EL (cell line): Measurements from ENCODE around the gene MMP21.
A peak's percentile ranks its signal among the peaks of the same experiment; 100 is the strongest.

Source experiments
- DNase-seq: peaks from one replicate; pipeline ENCODE4 v3.0.0-alpha.2; 2016

Gene MMP21, protein sequence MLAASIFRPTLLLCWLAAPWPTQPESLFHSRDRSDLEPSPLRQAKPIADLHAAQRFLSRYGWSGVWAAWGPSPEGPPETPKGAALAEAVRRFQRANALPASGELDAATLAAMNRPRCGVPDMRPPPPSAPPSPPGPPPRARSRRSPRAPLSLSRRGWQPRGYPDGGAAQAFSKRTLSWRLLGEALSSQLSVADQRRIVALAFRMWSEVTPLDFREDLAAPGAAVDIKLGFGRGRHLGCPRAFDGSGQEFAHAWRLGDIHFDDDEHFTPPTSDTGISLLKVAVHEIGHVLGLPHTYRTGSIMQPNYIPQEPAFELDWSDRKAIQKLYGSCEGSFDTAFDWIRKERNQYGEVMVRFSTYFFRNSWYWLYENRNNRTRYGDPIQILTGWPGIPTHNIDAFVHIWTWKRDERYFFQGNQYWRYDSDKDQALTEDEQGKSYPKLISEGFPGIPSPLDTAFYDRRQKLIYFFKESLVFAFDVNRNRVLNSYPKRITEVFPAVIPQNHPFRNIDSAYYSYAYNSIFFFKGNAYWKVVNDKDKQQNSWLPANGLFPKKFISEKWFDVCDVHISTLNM

GRCh38 chr10:125775491-125776106, at the start of gene MMP21:
Gene MMP21 (minus strand): TSS chr10:125775821. CDS start chr10:125775821, 0 bp downstream.
- DNase-seq: no peak

- peak; percentile 72 for DNase-seq
Measured at GRCh38 chr10:125824736-125825135, 49.1 kb upstream of the MMP21 start.

DNA sequence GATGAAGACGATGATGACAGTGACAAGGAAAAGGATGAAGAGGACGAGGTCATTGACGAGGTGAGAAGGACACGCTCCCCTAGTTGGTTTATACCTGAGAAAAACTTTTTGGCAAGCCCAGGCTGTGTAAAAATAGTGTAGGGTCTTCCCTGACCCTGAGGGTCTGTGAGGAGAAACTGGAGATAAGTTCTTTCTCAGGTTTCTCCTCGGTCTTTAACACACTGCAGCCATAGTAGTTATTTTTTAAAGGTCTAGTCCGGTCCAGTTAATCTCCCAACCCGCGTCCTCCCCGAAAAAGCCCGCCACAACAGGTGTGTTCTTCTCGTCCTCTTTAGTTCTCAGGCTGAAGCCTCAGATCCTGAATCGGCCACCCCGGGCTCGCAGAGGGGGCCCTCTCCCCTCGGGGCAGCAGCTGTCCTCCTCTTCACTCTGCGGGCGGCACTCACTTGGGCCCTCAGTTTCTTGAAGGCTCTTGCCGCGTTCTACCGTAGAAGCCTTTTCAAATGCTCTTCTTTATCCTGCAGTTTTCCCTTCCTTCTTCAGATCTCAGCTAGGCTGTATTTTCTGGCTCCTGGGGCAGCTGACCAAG, 48.1 kb upstream of the MMP21 start:
- DNase-seq: peak; percentile 13

GRCh38 chr10:125822878-125823662, 47.4 kb upstream of the MMP21 start, which contains the start of the genes BCCIP and UROS:
Gene BCCIP (plus strand): TSS chr10:125823546. CDS start chr10:125823558, 12 bp downstream.
Gene UROS (minus strand): TSS chr10:125823258. CDS start chr10:125816499, 6,759 bp downstream.
- peak; percentile 89 for DNase-seq

- no peak for DNase-seq
Measured at GRCh38 chr10:125820701-125821100, 45.1 kb upstream of the MMP21 start.

DNA sequence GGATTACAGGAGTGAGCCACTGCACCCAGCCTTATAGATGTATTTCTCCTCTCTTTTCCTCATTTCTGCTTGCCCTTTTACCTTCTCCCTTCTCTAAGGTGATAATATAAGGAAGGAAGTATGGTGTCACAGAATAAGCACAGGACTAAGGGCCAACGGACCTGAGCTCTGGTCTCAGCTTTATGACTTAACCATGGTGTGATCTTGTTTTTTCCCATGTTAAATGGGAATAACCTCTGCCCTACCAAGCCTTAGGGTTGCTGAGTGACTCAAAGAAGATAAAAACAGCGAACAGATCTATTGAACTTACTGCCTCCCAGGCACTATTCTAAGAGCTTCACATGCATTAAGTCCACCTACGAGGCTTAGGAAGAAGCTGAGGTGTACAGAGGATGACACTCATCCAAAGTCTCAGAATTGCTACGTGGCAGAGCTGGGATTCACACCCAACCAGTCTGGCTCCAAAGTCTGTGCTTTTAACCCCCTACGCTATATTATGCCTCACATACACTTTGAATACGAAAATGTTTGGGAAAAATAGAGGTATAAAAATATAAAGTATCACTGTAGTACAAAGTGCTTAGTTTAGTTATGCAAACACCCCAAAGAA, 41.8 kb upstream of the MMP21 start:
- no peak for DNase-seq

DNA sequence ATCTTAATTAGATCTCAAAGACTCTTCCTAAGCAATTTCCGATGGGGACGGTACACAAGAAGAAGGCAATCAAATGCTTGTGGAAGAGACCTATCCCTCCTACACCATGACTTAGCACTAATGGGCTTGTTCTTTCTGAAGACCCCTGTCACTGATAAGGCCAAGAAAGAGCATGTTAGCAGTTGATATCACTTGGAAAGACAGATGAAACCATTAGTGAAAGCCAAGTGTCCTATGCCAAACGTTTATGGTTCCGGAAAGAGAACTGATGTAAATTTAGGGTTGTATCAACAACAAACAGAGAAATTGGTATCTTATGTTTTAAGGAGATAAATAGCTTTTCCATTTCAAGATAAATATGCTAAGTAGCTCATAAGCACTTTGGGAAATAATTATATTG, 40.9 kb upstream of the MMP21 start:
- no peak for DNase-seq

DNA sequence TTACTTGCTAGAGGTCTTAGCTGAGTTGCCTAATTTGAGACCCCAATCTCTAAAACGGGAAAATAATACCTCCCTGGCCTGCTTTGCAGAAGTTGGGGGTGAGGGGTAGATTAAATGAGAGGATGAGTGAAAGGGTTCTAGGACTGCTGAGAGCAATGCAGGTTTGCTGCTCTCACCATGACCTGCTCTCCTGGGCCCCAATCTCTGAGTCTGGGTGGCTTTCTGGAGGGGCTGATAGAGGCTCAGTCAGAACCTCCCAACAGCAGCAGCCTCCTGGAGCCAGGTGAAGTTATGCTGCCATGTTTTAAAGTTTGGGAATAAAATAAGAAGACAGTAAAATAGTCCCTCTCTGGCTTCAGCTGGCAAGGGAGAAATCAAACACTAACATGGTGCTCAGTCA, 40.1 kb upstream of the MMP21 start:
- DNase-seq: no peak

DNA sequence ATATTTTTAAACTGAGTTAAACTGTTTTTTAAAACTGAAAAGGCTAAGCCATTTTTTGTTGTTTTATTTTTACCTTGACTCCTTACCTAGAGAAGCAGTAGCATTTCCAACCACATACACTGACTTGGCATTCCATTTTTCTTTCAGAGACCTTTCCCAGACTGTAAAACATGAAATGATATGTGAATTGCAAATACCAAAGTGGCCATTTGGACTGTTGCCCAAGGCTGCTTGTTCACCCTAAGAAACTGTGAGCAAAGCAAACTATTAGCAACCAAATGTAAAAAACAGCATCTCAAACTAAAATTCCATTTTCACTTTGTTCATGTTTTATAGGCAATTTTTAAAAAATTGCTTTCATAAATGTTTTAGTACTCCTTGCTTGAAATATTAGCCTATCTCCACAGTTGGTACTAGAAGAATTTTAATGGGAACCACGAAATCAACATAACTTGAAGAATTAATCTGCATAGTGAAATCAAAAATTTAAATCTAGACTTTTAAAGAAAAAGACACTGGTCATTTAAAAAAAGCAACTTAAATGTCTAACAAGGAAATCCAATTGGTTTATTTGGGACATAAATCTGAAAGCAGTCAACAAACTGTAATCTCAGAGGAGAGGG, 36.6 kb upstream of the MMP21 start:
- peak; percentile 40 for DNase-seq

DNA sequence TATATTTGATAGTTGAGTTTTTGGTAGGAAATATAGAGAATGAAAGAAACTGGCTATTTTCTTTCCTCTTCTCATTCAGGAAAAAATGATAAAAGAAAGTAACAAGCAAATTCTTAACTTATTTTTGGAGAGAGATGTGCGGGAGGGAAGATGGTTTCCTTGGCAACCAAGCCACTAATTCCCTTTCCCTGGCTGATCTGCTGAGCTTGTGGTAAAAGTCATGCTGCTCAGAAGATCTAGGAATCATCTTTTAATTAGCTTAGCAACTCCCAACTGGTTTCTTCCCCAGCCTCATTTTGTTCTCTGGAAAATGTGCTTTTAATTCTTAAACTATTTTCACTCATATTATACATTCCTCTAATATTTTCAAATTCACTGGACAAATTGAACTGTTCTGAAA, 35.6 kb upstream of the MMP21 start:
- no peak for DNase-seq

- no peak for DNase-seq
Measured at GRCh38 chr10:125808047-125808446, 32.4 kb upstream of the MMP21 start.

DNA sequence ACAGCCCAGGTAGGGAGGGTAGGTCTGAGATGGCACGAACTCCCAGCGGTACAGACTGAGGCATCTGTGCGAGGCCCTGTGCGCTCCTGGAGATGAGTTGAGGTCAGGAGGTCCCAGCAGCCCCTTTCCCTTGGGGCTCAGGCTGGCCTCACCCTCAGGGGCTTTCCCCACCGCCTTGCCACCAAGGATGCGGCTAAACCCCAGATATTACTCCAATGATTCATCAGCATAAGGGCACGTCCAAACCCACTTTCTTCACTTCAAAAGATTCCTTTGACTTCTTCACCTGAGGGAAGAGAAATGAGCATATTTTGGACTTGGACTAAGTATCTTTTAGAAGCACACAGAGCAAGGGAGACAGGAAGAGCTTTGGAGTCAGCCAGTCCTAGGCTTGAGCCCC, 27.1 kb upstream of the MMP21 start:
- peak; percentile 8 for DNase-seq

DNA sequence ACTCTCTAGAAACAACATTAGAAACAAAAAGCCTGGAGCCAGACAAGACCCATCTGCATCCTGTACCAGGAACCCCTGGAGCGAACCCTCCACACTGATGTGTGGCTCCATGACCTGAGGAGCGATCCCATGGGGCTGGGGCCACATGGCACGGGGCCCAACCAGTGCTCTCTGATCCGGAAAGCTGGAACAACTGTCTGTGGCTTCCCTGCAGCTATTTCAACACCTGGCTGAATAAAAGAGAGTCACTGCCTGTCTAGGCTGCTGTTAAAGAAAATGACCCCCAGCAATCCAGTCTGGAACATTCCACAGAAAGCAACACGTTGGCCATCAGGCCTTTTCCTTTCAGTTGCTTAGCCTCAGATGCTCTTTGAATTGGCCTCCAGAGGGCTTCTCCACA, 26.5 kb upstream of the MMP21 start:
- DNase-seq: no peak

DNA sequence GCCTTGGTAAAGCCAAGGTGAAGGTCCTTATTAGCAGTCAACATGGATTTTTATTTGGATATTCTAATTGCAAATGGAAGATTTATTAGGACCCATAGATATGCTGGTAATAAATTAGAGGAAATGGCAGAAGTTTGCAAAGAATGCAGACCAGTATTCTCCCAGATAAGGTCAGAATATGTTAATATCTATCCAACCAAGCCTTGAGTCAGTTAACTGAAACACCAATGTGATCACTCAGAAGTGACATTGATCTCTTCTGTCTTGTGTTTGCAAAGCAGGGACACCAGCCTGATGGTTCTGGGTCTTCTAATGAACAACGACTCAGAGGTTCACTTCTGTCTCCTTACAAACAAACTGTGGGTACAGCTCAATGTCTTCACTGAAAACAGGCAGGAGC, 26.0 kb upstream of the MMP21 start:
- DNase-seq: no peak

DNA sequence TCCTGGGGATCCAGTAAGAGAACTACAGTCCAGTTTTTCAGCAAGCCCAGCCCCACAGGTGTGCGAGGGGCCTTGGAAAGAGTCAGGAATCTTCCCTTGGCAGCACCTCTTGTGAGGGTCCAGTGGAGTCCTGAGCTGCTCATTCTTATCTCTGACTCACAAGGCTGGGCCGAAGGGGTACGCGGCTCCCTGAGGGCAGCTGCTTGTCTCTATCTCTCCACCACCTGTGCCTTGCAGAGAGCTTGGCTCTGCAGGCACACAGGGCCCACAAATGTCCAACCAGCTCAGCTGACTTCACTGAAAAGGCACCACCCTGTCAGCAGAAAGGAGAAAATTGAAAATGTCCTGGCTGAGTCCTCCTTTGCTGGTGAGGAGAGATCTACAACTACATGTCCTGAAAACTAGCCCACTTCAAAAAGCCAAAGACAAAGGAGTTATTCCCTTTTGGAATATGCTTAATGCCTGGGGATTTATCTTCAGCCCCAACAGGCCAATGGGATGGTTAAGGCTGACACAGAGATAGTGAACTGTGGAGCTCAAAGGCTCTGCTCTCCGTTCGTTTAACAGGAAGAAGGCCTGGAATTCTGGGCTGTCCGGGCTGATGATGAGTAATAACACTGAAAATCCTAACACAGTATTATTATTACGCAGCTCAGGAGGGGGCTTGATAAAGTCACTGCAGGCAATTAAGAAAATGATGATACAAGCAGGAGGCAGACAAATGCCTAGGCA, 24.0 kb upstream of the MMP21 start:
- no peak for DNase-seq

DNA sequence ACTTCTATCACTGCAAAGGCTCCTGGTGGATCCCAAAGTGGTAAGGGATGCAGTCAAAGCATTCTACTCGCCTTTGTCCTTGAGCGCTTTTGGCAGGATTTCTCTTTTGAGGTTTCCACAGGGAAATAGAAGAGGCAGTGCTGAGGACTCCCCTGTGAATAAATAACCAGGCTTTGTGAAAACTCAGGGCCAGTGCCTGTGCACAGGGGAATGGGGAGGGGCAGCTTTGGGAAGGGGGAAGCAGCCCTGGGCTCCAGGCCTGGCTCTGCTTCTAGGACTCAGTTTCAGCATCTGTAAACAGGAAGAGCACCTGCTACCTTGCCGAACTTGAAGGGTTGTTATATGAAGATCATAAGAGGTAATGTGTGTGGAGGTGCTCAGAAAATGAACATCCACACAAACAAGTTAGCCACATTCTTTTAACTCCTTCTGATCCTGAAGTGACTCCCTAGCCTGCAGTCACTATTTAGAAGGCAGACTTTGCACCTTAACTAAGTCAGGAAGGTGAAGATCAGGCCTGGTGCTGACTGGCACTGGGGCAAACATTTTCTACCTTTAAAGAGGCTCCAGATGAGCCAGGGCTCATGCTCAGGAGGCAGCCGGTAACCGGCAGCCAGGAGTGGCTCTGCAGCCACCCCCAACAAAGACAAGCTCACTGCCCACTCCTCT, 22.5 kb upstream of the MMP21 start:
- DNase-seq: no peak

- no peak for DNase-seq
Measured at GRCh38 chr10:125797424-125797823, 21.8 kb upstream of the MMP21 start.

GRCh38 chr10:125795637-125796190, 20.1 kb upstream of the MMP21 start:
- DNase-seq: no peak

GRCh38 chr10:125795128-125795527, 19.5 kb upstream of the MMP21 start:
- no peak for DNase-seq
